Activated T-cell treated with anti-CD3 and anti-CD28 coated beads, Interleukin-2, amount 50 U/mL, for 72 hours (primary cell): ENCODE measurements around the gene RELB. TPM values are rescaled to one million over a fixed set of nuclear protein-coding genes. Genes with fewer than 3 reads are reported as not detected.

Experiments
- ATAC-seq, 2 donors: fragments of 150-1000 bp; cut with Tn5 transposase; replicated peaks in 1 of 2; 2 replicates each; pipeline ENCODE4 v1.10.0; 2021; ENCODE audit warnings: moderate library complexity in 2 of 2, mild to moderate bottlenecking in 1 of 2
- DNase-seq, 2 donors: peaks; one replicate each; pipeline ENCODE4 v3.0.0; 2021 to 2022; ENCODE audit warnings: mixed read lengths in 1 of 2
- H3K27ac Mint-ChIP-seq: one replicate; pipeline ENCODE4 v1.8.0; 2022; ENCODE audit warnings: mild to moderate bottlenecking, moderate library complexity, mixed read lengths
- H3K27me3 Mint-ChIP-seq: one replicate; pipeline ENCODE4 v1.8.0; 2022; ENCODE audit warnings: low read depth, mixed read lengths
- H3K36me3 Mint-ChIP-seq, 2 donors: one replicate each; pipeline ENCODE4 v1.8.0; 2022; ENCODE audit warnings: mixed read lengths in 2 of 2, mild to moderate bottlenecking in 1 of 2; ENCODE audit not compliant: insufficient read depth in 2 of 2
- H3K4me1 Mint-ChIP-seq: one replicate; pipeline ENCODE4 v1.8.0; 2022; ENCODE audit warnings: low read depth, mixed read lengths
- H3K4me3 Mint-ChIP-seq, 2 donors: one replicate each; pipeline ENCODE4 v1.8.0; 2022; ENCODE audit warnings: mild to moderate bottlenecking in 2 of 2, mixed read lengths in 2 of 2, moderate library complexity in 2 of 2
- H3K9me3 Mint-ChIP-seq, 2 donors: one replicate each; pipeline ENCODE4 v1.8.0; 2022; ENCODE audit warnings: mixed read lengths in 2 of 2
- total RNA-seq, 2 donors: library from RNA; stranded (reverse); gene quantifications; one replicate each; pipeline ENCODE4 v1.2.3, GENCODE V29; 2022

RELB gene
- total RNA-seq, 2 donors from 2014 or later, result 142 to 145 TPM

- Mint-ChIP-seq H3K27ac (peak within 1 kb of the TSS; percentile 71), H3K4me3 (peak within 1 kb of the TSS; percentile 84 to 85), H3K4me1 (peaks cover 38% of the 10 kb centered on the region), H3K27me3 (no peaks in the 10 kb centered on the region), H3K9me3 (no peaks in the 10 kb centered on the region), H3K36me3 (peaks cover 0 to 3% of the 10 kb centered on the region in 2 donors)
- ATAC-seq, result peak; percentile 86 to 89
- peak; percentile 90 for DNase-seq
These were observed 75.0 kb downstream of the RELB start, which contains the start of gene ZNF296 for GRCh38 chr19:45076029-45076850. Gene ZNF296 (minus strand): TSS chr19:45076478. CDS start chr19:45076373, 105 bp downstream.

- Mint-ChIP-seq H3K9me3 (no peaks in the 10 kb centered on the region), H3K27me3 (no peaks in the 10 kb centered on the region), H3K27ac (peak overlapping the region; percentile 71), H3K36me3 (peaks cover under 1 to 10% of the 10 kb centered on the region in 2 donors), H3K4me1 (peaks cover 45% of the 10 kb centered on the region), H3K4me3 (peak overlapping the region; percentile 84 to 85)
- ATAC-seq (no peak), DNase-seq (no peak)
These were observed 75.8 kb downstream of the RELB start for GRCh38 chr19:45076851-45077730.

- ATAC-seq (no peak), DNase-seq (no peak)
- Mint-ChIP-seq H3K36me3 (peaks cover 3 to 14% of the 10 kb centered on the region in 2 donors), H3K4me1 (peaks cover 48% of the 10 kb centered on the region), H3K9me3 (no peaks in the 10 kb centered on the region), H3K27me3 (no peaks in the 10 kb centered on the region), H3K27ac (peak overlapping the region; percentile 73), H3K4me3 (peak overlapping the region; percentile 94 to 99)
These were observed 77.3 kb downstream of the RELB start for GRCh38 chr19:45078390-45079062.

GRCh38 chr19:45079063-45079910 lies 78.0 kb downstream of the RELB start, which contains the start of gene GEMIN7:
Gene GEMIN7 (plus strand): TSS chr19:45079260. CDS start chr19:45090115, 10,855 bp downstream.
- Mint-ChIP-seq H3K4me1 (peaks cover 48% of the 10 kb centered on the region), H3K4me3 (peak within 1 kb of the TSS; percentile 94 to 99), H3K27ac (peak within 1 kb of the TSS; percentile 91), H3K27me3 (no peaks in the 10 kb centered on the region), H3K36me3 (peaks cover 3 to 14% of the 10 kb centered on the region in 2 donors), H3K9me3 (no peaks in the 10 kb centered on the region)
- ATAC-seq (peak; percentile 73), DNase-seq (peak; percentile 86 to 92)

- peaks cover 44% of the 10 kb centered on the region for H3K4me1 Mint-ChIP-seq
- ATAC-seq (no peak), DNase-seq (no peak)
These were observed 78.7 kb downstream of the RELB start for GRCh38 chr19:45079911-45080370.

GRCh38 chr19:45082170-45082569 lies 80.9 kb downstream of the RELB start:
- no peak for ATAC-seq
- Mint-ChIP-seq H3K4me1 (peaks cover 36% of the 10 kb centered on the region), H3K27ac (no peak overlapping the region), H3K9me3 (no peaks in the 10 kb centered on the region), H3K4me3 (peak overlapping the region; percentile 9 to 63), H3K36me3 (peaks cover 3 to 15% of the 10 kb centered on the region in 2 donors), H3K27me3 (no peaks in the 10 kb centered on the region)
- DNase-seq, result no peak

More at GRCh38 chr19:45079911-45080370, 78.7 kb downstream of the RELB start:
- Mint-ChIP-seq H3K36me3 (peaks cover 3 to 14% of the 10 kb centered on the region in 2 donors), H3K4me3 (peak overlapping the region; percentile 94 to 99), H3K27ac (peak overlapping the region; percentile 91), H3K27me3 (no peaks in the 10 kb centered on the region), H3K9me3 (no peaks in the 10 kb centered on the region)

GRCh38 chr19:45086480-45086879 lies 85.2 kb downstream of the RELB start:
- Mint-ChIP-seq H3K27ac (no peak overlapping the region), H3K4me1 (peaks cover 31% of the 10 kb centered on the region), H3K9me3 (no peaks in the 10 kb centered on the region), H3K4me3 (no peak overlapping the region), H3K27me3 (no peaks in the 10 kb centered on the region), H3K36me3 (peaks cover 7 to 18% of the 10 kb centered on the region in 2 donors)
- no peak for ATAC-seq
- DNase-seq, result no peak

- Mint-ChIP-seq H3K4me1 (peaks cover 22% of the 10 kb centered on the region), H3K36me3 (peaks cover 5 to 9% of the 10 kb centered on the region in 2 donors), H3K27me3 (no peaks in the 10 kb centered on the region), H3K4me3 (peak overlapping the region; percentile 42 to 45), H3K27ac (peak overlapping the region; percentile 70), H3K9me3 (no peaks in the 10 kb centered on the region)
- DNase-seq, result peak; percentile 27 to 37
- peak; percentile 10 to 23 for ATAC-seq
These were observed 86.3 kb downstream of the RELB start for GRCh38 chr19:45087531-45087930.

Other genes with a start within 250 kb of the RELB start
- not detected for gene CBLC, start 223.6 kb upstream of the RELB start, total RNA-seq
- under 1 TPM in 1 of 2 donors, not detected in 1; 0.21 TPM for gene BCAM, start 192.4 kb upstream of the RELB start, total RNA-seq
- 1 to 10 TPM; 2.8 to 3.3 TPM for gene NECTIN2, start 155.2 kb upstream of the RELB start, total RNA-seq
- gene TOMM40, start 110.2 kb upstream of the RELB start, total RNA-seq, result 10 to 100 TPM; 53.0 to 65.1 TPM
- gene APOE, start 95.7 kb upstream of the RELB start, total RNA-seq, result 1 to 10 TPM; 2.1 TPM
- not detected for gene APOC1, start 86.9 kb upstream of the RELB start, total RNA-seq
- not detected for gene APOC4, start 59.2 kb upstream of the RELB start, total RNA-seq
- gene APOC2, start 55.4 kb upstream of the RELB start, total RNA-seq, result not detected
- gene CLPTM1, start 46.1 kb upstream of the RELB start, total RNA-seq, result 10 to 100 TPM; 44.7 to 50.0 TPM
- gene CLASRP, start 37.6 kb downstream of the RELB start, total RNA-seq, result 100 to 1,000 TPM; 110 to 138 TPM
- gene ZNF296, start 75.0 kb downstream of the RELB start, total RNA-seq, result 1 to 10 TPM; 5.1 to 5.2 TPM
- gene GEMIN7, start 77.8 kb downstream of the RELB start, total RNA-seq, result 10 to 100 TPM; 26.4 to 28.1 TPM
- 10 to 100 TPM; 11.8 to 17.3 TPM for gene PPP1R37, start 91.7 kb downstream of the RELB start, total RNA-seq
- under 1 TPM; 0.70 to 0.72 TPM for gene NKPD1, start 159.5 kb downstream of the RELB start, total RNA-seq
- gene TRAPPC6A, start 176.8 kb downstream of the RELB start, total RNA-seq, result 10 to 100 TPM; 48.5 to 58.5 TPM
- gene BLOC1S3, start 177.3 kb downstream of the RELB start, total RNA-seq, result 10 to 100 TPM; 16.7 to 17.7 TPM
- not detected for gene EXOC3L2, start 243.9 kb downstream of the RELB start, total RNA-seq
- gene MARK4, start 249.8 kb downstream of the RELB start, total RNA-seq, result 10 to 100 TPM; 25.3 to 37.9 TPM